GM12874 (cell line): ENCODE measurements around the gene ACOD1.

Experiments used
- CTCF ChIP-seq: IDR thresholded peaks from 2 replicates; pipeline ENCODE4 v1.5.1; 2011; ENCODE audit warnings: low read depth, mild to moderate bottlenecking, control low read depth, low read length, moderate library complexity; ENCODE audit not compliant: insufficient read depth

ACOD1 gene

GRCh38 chr13:76937281-76937820, 11.0 kb upstream of the ACOD1 start:
- TF ChIP-seq CTCF = no peak

- no peak for TF ChIP-seq CTCF
These were observed 9.1 kb upstream of the ACOD1 start for GRCh38 chr13:76939215-76939614.

GRCh38 chr13:76942363-76942762, 5.9 kb upstream of the ACOD1 start:
- TF ChIP-seq CTCF = no peak

- no peak for TF ChIP-seq CTCF
These were observed 4.7 kb upstream of the ACOD1 start for GRCh38 chr13:76943646-76944045.

- no peak for TF ChIP-seq CTCF
These were observed 3.9 kb upstream of the ACOD1 start for GRCh38 chr13:76944456-76944855.

GRCh38 chr13:76950101-76950500, 1.8 kb downstream of the ACOD1 start:
- TF ChIP-seq CTCF = no peak

- no peak for TF ChIP-seq CTCF
These were observed 5.7 kb downstream of the ACOD1 start for GRCh38 chr13:76953968-76954367.
